Kidney capillary endothelial cell (primary cell): Measurements from ENCODE around the gene UBAC1.
"Not testable (repeated sequence)": the region's sequence is repeated elsewhere in the genome, so short reads cannot be mapped to it uniquely, and the experiment has no call there.

Source experiments
- DNase-seq: peaks from one replicate; pipeline ENCODE4 v3.0.0-alpha.2; 2018; ENCODE audit warnings: low spot score

The UBAC1 gene

GRCh38 chr9:135978642-135979546 is 17.7 kb upstream of the UBAC1 start:
- no peak for DNase-seq

- DNase-seq: no peak
These were observed 15.8 kb upstream of the UBAC1 start for GRCh38 chr9:135976944-135977343.

DNA sequence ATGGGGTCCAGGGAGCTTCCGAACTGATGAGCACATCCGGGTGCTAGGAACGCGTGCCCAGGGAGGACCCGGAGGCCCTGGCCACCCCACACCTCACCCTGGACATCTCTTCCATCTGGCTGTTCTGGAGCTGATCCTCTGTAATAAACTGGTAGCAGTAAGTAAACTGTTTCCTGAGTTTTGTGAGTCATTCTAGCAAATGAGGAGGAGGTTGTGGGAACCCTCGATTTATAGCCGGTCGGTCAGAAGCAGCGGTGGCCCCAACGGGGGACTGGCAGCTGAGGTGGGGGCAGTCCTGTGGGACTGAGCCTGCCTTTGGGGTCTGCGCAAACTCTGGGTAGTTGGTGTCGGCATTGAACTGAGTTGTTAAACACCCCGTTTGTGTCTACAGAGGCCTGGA is 15.4 kb upstream of the UBAC1 start:
- no peak for DNase-seq

DNA sequence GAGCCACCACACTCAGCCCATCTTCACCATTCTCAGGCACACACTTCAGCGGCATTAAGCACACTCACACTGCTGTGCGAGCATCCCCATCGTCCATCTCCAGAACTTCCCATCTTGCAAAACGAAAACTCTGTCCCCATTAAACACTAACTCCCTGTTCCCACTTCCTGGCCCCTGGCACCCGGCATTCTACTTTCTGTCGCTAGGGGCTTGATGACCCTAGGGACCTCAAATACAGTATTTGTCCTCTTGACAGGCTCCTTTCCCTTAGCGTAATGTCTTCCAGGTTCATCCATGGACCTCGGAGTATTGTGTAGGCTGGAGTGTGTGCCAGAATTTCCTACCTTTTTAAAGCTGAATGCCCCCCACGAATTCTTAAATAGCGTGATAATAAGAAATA is 14.7 kb upstream of the UBAC1 start:
- no peak for DNase-seq

DNA sequence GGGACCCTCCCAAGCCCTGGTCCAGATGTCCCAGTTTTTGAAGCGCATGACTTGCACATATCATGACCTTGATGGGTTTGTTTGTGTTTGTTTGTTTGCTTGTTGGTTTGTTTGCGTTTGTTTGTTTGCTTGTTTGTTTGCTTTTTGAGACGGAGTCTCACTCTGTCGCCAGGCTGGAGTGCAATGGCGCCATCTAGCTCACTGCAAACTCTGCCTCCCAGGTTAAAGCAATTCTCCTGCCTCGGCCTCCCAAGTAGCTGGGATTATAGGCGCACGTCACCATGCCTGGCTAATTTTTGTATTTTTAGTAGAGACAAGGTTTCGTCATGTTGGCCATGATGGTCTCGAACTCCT is 13.0 kb upstream of the UBAC1 start:
- DNase-seq: no peak

DNA sequence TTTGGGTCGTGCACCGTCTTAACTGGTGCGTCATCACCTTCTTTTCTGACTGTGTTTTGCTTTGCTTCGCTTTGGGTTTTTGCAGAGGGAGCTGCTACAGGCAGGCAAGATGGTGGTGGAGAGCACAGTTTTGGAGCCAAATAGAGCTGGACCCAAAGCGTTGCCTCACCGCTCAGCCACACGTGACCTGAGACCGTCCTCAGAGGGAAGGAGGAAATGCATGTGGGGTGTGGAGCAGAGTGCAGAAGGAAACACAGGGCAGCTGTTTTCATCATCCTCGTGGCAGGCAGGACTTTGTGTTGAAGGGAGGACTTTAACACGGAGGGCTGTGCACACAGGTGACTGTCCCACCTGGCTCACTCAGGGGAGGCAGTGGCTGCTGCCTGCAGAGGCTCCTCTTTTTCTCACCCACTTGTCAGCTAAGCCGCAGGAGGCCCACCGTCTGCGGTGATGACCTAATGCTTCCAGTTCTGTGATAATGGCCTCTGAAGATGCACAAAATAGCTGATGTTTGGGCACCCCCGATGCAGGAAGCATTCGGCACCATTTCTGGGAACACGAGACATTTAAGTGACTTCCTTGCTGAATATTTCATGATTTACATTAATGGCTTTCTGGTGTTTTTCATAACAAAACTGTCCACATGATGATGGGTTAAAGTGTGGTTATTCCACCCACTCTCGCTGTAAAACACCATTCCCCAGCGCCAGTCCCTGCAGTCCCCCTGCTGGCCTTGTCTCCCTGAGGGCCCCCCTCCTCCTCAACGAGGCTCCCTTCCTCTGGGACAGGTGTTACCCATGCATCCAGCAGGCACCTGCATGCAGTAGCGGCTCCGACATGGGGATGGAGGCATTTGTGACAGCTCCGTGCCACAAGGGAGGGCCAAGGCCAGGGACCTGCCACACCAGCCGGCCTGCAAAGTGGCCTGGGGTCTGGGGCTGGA is 12.4 kb upstream of the UBAC1 start:
- no peak for DNase-seq

- DNase-seq: no peak
These were observed 10.7 kb upstream of the UBAC1 start for GRCh38 chr9:135971892-135972291.

DNA sequence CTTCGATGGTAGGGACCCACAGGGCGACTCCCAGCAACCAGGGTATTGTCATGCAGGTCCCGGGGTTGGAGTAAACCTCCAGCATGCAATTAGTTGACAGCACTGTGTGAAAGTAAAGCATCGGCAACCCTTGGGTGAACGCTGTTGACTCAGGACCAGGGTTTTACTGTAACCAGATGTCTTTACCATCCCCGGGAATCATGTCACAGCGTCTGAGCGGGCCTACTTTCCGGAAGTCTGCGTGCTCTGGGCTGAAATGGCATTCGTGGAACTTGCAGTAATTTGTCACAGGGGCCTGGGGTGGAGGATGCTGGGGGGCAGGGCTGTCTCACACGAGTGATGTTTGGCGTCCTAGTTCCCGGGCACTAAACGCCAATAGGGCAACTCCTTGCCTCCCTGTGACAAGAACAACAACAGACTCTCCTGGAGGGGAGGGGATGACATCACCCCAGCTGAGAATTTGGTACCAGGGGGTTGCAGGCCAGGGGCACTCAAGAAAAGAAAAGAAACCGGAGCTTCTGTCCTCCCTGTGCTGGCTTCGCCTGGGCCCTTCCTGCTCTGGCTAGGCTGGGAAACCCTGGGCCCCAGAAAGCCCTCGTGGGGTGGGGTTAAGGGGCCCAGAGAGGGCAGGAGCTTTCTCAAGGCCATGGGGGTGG is 10.1 kb upstream of the UBAC1 start:
- no peak for DNase-seq

DNA sequence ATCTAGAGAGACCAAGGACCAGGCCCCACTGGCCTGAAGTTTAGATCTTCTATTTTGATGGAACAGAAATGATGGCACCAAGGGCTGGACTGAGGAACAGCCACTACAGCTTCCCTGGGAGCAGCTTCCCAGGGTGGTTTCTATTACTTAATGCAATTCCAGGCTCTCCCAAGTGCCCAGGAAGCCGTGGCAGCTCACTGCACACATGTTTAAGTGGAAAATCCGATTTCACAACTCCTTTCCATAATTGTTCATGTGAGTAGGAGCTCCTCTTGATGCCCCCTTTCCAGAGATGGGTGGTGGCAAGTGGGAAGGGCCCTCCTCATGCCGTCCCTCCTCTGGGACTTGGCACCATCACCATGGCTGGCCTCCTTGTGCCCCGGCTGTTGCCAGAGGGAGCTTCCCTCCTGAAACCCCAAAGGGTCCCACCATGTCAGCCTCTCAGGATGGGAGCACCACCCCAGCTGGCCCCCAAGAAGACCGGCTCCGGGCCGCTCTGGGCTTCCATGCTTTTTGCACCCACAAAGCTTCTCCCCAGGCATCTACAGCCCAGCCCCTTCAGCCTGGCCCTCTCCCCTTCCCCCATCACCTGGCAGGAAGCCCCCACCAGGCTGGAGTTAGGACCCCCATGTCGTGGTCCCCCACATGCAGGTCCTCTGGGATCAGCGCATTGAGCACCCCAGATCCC is 9.1 kb upstream of the UBAC1 start:
- no peak for DNase-seq

- peak; percentile 89 for DNase-seq
These were observed 8.0 kb upstream of the UBAC1 start for GRCh38 chr9:135969064-135969683.

DNA sequence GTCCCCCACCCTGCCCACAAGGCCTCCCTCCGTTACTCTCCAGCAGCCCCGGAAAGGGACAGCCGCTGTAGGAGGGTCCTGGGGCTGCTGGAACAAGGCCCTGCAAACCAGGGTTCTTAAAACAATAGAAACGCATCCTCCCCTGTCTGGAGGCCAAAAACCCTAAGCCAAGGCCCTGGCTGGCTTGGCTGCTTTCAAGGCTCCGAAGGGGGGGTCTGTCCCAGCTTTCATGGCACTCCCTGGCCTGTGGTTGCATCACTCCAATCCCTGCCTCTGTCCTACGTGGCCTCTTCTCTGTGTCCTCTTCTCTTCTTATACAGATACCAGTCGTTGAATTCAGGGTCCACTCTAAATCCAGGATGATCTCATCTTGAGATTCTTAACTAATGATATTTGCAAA is 7.4 kb upstream of the UBAC1 start:
- no peak for DNase-seq

GRCh38 chr9:135968083-135968476 is 6.9 kb upstream of the UBAC1 start:
- DNase-seq: no peak

DNA sequence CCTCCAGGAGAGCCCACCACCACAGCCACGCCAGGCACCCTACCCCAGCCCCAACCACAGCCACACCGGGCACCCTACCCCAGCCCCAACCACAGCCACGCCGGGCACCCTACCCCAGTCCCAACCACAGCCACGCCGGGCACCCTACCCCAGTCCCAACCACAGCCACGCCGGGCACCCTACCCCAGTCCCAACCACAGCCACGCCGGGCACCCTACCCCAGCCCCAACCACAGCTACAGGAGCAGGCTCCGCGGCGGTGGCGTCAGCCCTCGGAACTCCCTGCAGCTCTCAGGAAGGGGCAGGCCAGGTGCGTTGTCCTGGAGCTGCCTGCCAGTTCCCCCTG is 5.7 kb upstream of the UBAC1 start:
- not testable (repeated sequence) for DNase-seq

GRCh38 chr9:135965124-135965756 is 4.1 kb upstream of the UBAC1 start:
- DNase-seq: no peak

DNA sequence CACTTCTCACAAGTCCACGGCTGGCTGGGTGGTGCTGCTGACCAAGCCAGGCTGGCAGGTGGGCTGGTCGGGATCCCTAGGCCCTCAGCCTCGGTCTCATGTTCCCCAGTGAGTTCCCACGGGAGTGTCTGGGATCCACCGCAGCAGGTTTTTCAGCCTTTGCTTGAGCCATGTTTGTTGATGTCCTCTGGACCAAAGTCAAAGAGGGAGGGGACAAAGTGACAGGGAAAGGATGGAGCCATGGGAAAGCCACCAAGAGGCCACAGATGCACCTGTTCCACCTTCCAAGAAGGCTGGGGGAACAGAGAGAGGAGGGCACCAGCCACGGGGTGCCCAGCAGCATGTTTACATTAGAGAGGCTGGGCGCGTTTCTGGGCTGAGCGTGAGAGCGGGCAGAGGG is 2.8 kb upstream of the UBAC1 start:
- no peak for DNase-seq

DNA sequence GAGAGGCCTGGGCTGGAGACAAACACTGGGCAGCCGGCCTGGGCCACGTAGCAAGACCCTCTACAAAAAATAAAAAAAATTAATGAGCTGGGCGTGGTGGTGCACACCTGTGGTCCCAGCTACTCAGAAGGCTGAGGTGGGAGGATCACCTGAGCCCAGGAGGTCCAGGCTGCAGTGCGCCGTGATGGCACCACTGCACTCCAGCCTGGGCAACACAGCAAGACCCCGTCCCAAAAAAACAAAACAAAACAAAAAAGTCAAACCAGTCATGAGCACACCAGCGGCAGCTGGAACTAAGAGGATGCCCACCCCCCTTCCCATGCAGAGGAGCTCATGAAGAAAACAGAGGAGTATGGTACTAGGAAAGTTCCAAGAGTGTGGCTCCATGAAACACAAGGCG is 2.2 kb upstream of the UBAC1 start:
- no peak for DNase-seq

GRCh38 chr9:135962696-135963307 is 1.6 kb upstream of the UBAC1 start:
- no peak for DNase-seq

GRCh38 chr9:135961811-135962695 is 880 bp upstream of the UBAC1 start:
- no peak for DNase-seq

DNA sequence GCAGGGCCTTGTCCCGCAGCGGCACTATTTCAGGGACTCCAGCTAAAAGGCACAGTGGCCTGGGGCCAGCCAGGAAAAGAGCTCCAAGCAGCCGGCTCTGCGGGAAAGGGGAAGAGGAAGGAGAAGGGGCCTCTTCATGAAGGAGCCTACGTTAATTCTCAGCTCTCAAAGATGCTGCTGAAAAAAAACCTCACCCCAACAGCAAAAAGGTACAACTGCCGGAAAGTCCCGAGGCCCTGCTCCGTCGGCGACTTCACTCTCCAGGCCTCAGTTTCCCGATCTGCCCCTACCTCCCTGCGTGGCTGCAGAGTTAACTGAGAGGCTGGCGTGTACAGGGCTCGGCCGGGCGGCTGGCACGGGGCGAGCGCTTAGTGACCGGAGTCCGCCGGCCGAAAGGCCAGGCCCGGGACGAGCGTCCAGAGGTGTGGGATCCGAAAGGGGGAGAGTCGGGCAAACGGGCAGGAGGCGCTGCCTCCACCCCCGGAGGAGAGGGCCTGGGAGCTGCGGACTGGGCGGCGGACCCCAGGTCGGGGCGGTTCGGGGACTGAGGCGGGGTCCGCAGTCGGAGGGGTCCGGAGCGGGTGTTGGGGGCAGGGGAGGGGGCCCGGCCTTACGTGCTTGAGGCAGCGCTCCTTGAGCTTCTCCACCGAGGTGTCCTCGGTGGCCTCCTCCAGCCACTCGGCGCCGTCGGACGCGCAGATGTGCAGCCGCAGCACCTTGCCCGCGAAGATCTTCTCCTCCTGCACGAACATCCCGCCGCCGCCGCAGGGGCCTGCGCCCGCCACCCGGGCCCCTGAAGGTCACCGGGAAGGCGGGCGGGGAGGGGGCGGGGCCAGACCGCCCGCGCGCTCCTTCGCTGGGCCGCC is 529 bp downstream of the UBAC1 start:
- no peak for DNase-seq
